ENCODE data around the gene SMIM44.

Gene SMIM44

GRCh38 chr19:3443840-3444694, 39.2 kb downstream of the SMIM44 start:
- in situ Hi-C loops (cut with HindIII; ENCODE audit: low sequenced_read_pairs), result no loop called here

DNA sequence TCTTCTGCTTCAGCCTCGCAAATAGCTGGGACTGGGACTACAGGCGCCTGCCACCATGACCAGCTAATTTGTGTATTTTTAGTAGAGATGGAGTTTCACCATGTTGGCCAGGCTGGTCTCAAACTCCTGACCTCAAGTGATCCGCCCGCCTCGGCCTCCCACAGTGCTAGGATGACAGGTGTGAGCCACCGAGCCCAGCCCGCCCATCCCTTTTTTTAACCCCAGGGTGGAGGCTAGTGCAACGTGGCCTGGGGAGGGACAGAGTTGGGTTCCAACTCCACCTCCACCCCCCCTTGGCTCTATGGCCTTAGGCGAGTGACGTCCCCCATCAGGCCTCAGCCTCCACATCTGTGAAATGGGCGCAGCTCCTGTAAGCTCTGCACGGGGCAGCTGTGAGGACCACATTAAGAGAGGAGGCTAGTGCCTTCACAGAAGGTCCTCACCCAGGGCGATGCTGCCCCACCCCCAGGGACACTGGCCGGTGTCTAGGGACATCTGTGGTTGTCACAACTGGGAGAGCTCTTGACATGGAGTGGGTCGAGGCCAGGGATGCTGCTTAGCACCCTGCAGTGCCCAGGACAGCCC, 40.7 kb downstream of the SMIM44 start:
- in situ Hi-C loops (cut with HindIII; ENCODE audit: low sequenced_read_pairs), result no loop called here

- in situ Hi-C loops (cut with HindIII; ENCODE audit: low sequenced_read_pairs), result no loop called here
These were observed 41.3 kb downstream of the SMIM44 start for GRCh38 chr19:3441986-3442329.

DNA sequence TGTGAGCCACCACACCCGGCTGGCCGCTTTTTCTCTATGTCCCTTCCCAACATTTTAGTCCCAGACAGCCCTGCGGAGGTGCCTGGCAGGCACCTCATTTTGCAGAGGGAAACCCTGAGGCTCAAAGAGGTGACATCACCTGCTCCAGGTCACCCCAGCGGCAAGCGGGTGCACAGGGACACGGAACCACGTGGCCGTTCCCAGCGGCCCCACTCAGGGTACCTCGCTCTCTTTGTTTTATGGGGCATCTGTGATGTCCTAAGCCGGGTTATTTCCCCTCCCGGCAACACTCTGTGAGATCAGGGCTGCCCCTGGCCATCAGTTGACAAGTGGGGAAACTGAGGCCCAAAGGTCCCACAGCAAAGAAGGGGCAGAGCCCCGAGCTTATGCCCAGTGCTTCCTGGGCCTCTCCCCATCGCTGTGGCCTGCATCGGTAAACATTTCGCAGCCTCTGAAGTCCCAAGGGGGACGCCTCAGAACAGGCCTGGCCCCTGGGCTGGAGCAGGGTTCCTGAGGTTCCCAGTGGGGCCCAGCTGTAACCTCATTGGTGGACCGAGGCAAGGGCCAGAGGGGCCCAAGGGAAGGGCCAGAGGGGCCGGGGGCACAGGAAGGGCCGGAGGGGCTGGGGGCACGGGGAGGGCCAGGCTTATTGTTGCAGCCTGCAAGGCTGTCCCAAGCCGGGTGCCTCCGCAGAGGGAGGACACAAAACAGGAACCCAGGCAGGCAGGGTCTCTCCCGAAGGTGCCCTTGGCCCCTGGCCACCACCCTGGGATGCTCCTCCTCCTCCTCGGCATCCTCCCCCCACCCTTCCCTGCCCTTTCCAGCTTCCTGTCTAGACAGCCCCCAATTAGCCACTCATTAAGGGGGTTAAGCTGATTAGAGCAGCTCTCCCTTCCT, 41.9 kb downstream of the SMIM44 start:
- in situ Hi-C loops (cut with HindIII; ENCODE audit: low sequenced_read_pairs), result no loop called here

DNA sequence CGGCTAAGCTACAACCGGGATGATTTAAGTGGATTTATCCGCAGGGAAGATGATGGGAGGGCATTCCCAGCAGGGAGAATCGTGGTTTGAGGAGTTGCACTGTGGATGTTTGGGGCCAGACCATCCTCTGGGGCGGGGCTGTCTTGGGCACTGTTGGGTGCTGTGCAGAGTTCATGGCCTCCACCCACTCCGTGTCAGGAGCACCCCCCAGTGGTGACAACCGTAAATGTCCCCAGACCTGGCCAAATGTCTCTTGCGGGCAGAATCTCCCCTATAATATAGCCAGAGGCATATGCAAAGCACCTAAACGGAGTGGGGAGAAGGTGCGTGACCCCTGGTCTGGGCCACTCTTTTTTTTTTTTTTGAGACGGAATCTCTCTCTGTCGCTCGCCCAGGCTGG, 43.2 kb downstream of the SMIM44 start:
- in situ Hi-C loops (cut with HindIII; ENCODE audit: low sequenced_read_pairs), result no loop called here

GRCh38 chr19:3434630-3435553, 48.3 kb downstream of the SMIM44 start:
- in situ Hi-C loops (cut with HindIII; ENCODE audit: low sequenced_read_pairs), result no loop called here

GRCh38 chr19:3433805-3434540, 49.3 kb downstream of the SMIM44 start:
- in situ Hi-C loops (cut with HindIII; ENCODE audit: low sequenced_read_pairs), result no loop called here

- in situ Hi-C loops (cut with HindIII; ENCODE audit: low sequenced_read_pairs), result no loop called here
These were observed 49.9 kb downstream of the SMIM44 start for GRCh38 chr19:3433313-3433712.

All from endothelial cell of hepatic sinusoid (primary cell).